Ishikawa (cell line): ENCODE results near the gene NSUN7.

Experiments used
- CEBPB ChIP-seq: IDR thresholded peaks from 2 replicates; pipeline ENCODE4 v1.6.1; 2012
- CREB1 ChIP-seq: IDR thresholded peaks from 2 replicates; pipeline ENCODE4 v1.6.1; 2012; ENCODE audit warnings: low read depth
- EGR1 ChIP-seq: IDR thresholded peaks from 2 replicates; pipeline ENCODE4 v1.6.1; 2012
- EP300 ChIP-seq: IDR thresholded peaks from 2 replicates; pipeline ENCODE4 v1.6.1; 2012; ENCODE audit warnings: borderline replicate concordance
- FOXM1 ChIP-seq: IDR thresholded peaks from 2 replicates; pipeline ENCODE4 v1.6.1; 2012; ENCODE audit warnings: low read depth, borderline replicate concordance
- MAX ChIP-seq: IDR thresholded peaks from 2 replicates; pipeline ENCODE4 v1.6.1; 2012
- NFIC ChIP-seq: IDR thresholded peaks from 2 replicates; pipeline ENCODE4 v1.6.1; 2012
- RAD21 ChIP-seq: IDR thresholded peaks from 2 replicates; pipeline ENCODE4 v1.6.1; 2012; ENCODE audit warnings: low read depth
- REST ChIP-seq: IDR thresholded peaks from 2 replicates; pipeline ENCODE4 v1.6.1; 2012; ENCODE audit warnings: low read depth, mild to moderate bottlenecking
- TAF1 ChIP-seq: IDR thresholded peaks from 2 replicates; pipeline ENCODE4 v1.6.1; 2012; ENCODE audit warnings: low read depth, mild to moderate bottlenecking
- TCF12 ChIP-seq: IDR thresholded peaks from 2 replicates; pipeline ENCODE4 v1.6.1; 2012; ENCODE audit warnings: low read depth
- TEAD4 ChIP-seq: IDR thresholded peaks from 2 replicates; pipeline ENCODE4 v1.6.1; 2012
- USF1 ChIP-seq: IDR thresholded peaks from 2 replicates; pipeline ENCODE4 v1.6.1; 2012
- YY1 ChIP-seq: IDR thresholded peaks from 2 replicates; pipeline ENCODE4 v1.6.1; 2012; ENCODE audit warnings: low read depth
- ZBTB7A ChIP-seq: IDR thresholded peaks from 2 replicates; pipeline ENCODE4 v1.6.1; 2012; ENCODE audit warnings: low read depth

NSUN7 gene

GRCh38 chr4:40828661-40829060 is 78.9 kb downstream of the NSUN7 start:
- TF ChIP-seq EP300 (no peak), REST (no peak), CEBPB (no peak), MAX (no peak), USF1 (no peak), CREB1 (no peak), TAF1 (no peak), ZBTB7A (no peak), YY1 (no peak), FOXM1 (no peak)

GRCh38 chr4:40829586-40829985 is 79.8 kb downstream of the NSUN7 start:
- no peak for TF ChIP-seq ZBTB7A
- TF ChIP-seq CEBPB, result no peak
- TF ChIP-seq NFIC, result no peak
- TF ChIP-seq RAD21, result no peak

GRCh38 chr4:40831146-40831907 is 81.6 kb downstream of the NSUN7 start:
- TF ChIP-seq EP300, result no peak
- TF ChIP-seq RAD21, result no peak
- no peak for TF ChIP-seq CREB1
- no peak for TF ChIP-seq TEAD4
- TF ChIP-seq TCF12, result no peak
- TF ChIP-seq TAF1, result no peak
- no peak for TF ChIP-seq EGR1
- TF ChIP-seq USF1, result no peak
- no peak for TF ChIP-seq FOXM1
- TF ChIP-seq REST, result no peak
- no peak for TF ChIP-seq NFIC
- no peak for TF ChIP-seq CEBPB
- no peak for TF ChIP-seq ZBTB7A
- TF ChIP-seq YY1, result no peak
- no peak for TF ChIP-seq MAX

- TF ChIP-seq NFIC (no peak), CEBPB (no peak), TEAD4 (no peak), RAD21 (no peak), REST (no peak), YY1 (no peak), USF1 (no peak), TCF12 (no peak), ZBTB7A (no peak)
Measured at GRCh38 chr4:40832175-40832574, 82.4 kb downstream of the NSUN7 start.

- TF ChIP-seq TEAD4 (no peak), REST (no peak), EGR1 (no peak), ZBTB7A (no peak), NFIC (no peak), RAD21 (no peak), TAF1 (no peak), MAX (no peak), USF1 (no peak), YY1 (no peak), CREB1 (no peak), EP300 (no peak), TCF12 (no peak), CEBPB (no peak), FOXM1 (no peak)
Measured at GRCh38 chr4:40833212-40833611, 83.5 kb downstream of the NSUN7 start.
